HG02870 (cell line): ENCODE results near the gene FOXO1.
A peak's percentile ranks its signal among the peaks of the same experiment; 100 is the strongest.

ENCODE experiments used
- ATAC-seq: cut with Tn5 transposase; IDR thresholded peaks from one replicate; pipeline ENCODE4 v1.9.1; 2021; ENCODE audit warnings: mild to moderate bottlenecking, moderate library complexity; ENCODE audit not compliant: unreplicated experiment

Gene FOXO1

DNA sequence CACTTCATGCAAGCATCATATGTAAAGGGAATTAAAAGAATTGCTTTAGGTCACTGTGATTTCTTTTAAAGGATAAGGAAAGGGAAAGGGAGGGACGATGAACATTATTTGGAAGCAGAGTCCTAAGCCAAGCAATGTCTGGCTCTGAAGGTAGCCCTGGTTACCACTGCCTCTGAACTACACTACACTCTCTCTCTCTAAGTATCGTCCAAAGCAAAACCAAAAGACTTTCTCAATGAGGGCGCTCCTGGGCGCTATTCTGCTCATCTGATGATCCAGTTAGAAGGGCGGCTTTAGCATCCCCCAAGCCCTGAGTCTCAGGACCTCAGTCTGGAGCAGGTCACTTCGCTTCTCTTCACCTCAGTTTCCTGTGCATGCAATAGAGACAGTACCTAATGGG, 26.2 kb downstream of the FOXO1 start:
- no peak for ATAC-seq

DNA sequence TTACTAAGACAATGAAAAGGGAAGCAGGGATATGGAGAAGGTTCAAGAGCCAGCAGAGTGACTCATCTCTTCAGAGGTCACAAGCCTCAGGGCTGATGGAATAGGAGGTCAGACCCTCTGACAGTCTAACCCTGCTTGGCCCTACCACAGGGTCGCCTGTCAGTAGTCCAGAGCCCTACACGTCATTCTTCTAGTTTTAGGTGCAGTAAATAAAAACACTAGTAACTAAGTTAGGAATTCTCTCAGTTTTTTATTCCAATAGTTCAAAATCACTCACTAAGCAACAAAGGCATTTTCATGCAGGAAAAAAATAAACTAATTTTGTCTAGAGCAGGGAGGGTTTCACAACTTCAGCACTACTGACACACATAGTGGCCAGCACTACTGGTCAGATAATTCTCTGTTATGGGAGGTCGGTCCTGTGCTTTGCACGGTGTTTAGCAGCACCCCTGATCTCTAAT, 27.2 kb downstream of the FOXO1 start:
- ATAC-seq = no peak

DNA sequence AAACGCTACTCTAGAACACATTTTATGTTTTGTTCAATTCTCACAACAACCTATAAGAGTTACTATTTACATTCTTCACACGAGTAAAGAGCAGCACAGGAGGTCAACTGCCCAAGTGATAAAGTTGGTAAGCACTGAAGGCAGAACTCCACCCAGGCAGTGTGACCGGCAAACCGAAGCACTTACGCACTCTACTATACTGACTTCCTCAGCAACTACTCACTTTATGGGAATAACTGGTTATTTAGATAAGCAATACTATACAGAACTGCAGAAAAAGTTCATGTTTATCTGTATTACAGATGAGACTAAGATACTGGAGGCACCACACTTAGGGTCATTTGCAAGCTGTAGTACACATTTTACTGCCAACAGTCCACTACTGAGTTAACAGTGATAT, 28.8 kb downstream of the FOXO1 start:
- ATAC-seq = no peak

DNA sequence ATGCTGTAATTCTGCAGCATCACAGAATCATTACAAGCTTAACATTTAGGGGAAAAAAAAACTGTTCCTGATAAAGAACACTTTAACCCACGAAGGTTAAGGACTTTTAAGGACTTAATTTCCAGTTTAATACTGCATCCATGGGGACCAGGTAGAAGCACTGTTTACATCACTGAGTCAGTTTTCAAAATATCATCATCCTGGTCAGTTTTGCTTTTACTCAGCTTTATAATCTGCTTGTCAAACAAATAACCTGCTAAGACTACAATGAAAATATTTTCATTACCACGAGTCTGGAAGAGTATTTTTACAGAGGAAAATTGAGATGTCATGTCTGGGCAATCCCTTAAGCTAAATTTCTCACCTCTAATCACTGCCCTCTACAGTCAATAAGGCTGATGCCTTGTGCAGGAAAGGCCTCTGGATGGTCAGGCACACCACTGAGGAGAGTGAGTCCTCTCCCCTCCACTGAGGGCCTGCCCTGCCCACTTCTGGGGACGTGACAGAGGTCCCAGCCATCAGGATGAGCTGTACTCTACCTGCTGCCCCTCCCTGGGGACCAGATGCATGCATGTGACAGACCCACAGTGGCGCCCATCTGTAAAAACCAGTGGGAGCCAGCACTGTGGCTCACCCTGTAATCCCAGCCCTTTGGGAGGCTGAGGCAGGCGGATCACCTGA, 31.0 kb downstream of the FOXO1 start:
- ATAC-seq = no peak

DNA sequence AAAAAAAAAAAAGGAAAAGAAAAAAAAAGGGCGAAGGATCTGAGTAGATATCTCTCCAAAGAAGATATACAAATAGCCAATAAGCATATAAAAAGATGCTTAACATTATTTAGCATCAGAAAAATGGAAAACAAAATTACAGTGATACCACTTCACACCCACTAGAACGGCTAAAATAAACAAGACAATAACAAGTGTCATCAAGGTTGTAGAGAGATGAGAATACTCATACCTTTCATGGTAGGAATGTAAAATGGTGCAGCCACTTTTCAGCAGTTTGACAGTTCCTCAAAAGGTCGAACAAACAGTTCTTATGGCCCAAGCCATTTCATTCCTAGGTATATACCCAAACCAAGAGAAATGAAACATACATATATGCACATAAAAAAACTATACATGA, 33.5 kb downstream of the FOXO1 start:
- no peak for ATAC-seq

DNA sequence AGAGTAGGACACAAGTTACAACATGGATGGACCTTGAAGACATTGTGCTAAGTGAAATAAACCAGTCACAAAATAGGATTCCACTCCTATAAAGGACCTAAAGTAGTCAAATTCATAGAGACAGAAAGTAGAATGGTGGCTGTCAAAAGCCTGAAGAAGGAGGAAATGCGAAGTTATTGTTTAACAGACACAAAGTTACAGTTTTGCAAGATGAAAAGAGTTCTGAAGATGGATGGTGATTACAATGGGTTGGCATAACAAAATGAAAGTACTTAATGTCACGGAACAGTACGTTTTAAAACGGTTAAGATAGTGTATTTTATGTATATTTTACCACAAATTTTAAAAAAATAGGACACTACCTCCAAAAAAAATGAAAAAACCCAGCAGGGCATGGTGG, 34.8 kb downstream of the FOXO1 start:
- no peak for ATAC-seq

DNA sequence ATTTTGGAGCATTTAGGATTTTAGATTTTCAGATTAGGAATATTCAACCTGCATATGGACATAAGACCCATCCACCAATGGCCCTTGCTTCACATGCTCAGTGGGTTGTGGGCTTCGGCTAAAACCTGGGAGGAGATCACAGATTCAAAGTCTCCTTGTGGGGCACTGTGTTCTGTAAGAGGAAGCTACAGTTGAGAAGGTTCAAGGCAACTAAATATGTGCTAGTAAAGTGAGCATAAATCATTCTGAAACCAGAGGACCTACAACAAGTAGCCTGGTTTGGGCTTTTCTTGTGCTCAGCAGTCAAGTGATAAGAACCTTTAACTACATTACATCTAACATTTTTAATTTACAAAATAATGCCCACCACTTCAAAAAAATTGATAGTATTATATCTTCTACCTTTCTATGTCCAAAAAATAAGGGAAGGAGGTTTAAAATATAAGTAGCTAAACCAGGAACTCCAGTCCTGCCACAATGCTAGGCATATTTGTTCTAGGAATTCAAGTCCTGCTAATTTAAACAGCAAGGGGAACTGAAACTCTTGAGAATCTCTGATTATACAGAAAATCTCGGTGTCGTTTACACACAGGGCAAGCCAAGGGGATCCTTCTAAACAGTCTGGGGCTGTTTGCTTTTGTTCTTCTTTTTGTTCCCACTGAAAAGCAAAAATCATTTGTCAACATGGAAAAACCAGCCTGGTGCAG, 36.6 kb downstream of the FOXO1 start:
- peak; percentile 87 for ATAC-seq

DNA sequence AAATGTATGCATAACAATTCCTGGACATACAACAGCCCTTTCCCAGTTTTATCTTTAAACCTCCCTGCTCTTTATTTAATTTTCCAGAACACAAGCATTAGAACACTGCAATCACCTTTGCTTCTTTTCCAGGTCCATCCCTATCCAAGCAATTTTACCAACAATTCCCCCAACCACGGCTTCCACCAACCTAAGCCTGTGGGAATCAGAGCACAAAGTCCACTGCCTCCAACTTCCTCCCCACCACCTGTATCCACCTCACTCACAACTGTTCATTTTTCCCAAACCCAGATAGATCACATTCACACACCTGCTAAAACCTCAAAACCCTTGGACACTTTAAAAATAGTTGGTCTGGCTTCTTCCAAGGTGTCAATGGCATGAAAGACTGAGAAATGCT, 39.5 kb downstream of the FOXO1 start:
- ATAC-seq = no peak

DNA sequence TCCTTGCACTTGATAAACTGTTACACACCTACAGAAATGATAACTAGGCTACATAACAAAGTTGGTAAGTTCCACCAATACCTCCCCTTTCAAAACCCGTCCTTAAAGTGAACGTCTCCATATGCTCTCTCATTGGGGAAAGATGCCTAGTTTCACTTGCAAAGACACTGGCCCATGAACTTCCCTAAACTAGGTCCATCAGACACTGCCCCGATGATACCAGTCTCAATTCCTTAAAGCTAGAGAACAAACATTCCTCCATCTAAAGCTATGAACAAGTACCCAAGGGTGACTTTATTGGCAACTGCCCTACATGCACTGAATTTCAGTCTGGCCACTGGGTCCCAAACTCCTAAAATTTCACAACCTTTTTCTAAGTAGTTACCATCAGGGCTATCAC, 39.9 kb downstream of the FOXO1 start:
- ATAC-seq = no peak

DNA sequence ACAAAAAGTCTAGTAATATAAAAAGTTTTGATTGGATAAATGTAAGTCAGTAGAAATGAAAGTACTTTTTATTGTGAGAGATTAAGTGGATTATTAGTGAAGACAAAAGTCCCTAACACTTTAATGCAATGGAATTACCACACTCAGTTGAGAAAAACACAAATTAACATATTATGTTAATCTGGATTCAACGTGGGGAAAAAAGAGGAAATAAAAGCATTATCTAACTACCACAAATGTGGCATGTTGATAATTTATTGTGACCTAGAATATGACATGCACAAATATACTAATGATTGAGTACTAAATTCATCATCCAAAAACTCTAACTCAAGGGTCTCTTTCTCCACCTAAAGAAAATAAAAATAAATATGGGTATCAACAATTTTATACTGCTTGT, 41.5 kb downstream of the FOXO1 start:
- ATAC-seq = no peak

DNA sequence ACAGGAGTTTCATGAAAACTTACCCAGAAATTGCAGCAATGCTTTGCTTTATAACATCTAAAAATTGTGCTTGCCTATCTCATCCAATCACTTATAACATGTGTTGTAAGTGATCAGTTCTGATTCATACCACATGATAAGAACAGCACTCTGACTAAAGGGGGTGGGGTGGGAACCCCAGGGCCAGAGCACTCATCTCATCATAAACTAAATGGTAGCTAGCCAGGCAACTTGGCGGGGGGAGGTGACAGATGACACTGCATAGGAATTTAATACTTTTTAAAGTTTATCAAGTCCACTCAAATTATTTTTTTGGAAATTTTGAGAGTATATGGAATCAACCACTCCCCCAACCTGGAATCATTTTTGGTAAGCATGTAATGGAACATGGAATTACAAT, 42.1 kb downstream of the FOXO1 start:
- ATAC-seq = no peak

DNA sequence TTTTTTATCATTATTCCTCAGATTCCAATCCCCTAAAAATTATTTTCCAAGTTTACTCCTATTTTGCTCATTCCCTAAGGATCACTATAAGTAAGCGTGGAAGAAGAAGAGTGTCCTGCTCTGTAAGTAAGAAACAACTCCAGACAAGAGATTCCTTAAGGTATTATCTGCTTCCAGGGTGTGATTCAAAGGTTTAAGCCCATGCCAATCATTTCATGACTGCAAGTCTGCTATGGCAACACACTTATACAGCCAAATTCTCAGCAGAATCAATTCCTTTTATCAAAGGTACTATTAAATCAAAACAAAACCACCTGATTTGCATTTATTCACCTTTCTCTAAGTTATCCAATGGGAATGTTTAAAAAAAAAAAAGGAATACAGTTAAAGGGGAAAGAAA, 43.7 kb downstream of the FOXO1 start:
- ATAC-seq = no peak

DNA sequence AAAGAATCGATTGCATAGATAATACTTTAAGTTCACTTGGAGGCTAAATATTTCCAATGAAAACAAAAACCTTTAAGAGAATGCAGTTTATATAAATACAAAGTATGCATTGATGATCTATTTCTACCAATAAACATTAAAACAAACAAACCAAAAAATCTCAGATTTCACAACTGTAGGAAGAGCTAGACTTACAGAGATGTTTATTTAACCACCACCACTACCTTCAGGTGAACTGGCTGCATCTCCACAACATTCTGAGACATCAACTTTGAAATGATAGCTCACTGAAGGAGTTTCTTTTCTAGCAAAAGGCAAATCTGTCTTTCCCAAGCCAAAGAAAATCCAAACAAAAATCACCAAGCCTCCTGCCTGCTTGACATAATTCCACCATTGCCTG, 44.2 kb downstream of the FOXO1 start:
- ATAC-seq = no peak

DNA sequence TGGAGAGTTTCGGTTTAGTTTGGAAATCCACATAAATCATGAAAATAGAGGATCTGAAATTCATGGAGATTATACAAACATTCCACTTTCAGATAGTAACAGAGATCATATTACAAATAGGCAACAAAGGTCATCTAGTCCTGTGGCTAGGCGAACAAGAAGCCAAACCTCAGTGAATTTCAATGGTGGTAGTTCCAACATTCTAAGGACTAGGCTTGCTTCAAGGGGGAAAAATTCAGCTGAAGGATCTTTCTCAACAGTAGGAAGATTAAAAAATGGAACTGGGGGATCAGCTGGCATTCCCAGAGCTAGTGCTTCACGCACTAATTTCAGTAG, 47.0 kb downstream of the FOXO1 start:
- ATAC-seq = no peak

DNA sequence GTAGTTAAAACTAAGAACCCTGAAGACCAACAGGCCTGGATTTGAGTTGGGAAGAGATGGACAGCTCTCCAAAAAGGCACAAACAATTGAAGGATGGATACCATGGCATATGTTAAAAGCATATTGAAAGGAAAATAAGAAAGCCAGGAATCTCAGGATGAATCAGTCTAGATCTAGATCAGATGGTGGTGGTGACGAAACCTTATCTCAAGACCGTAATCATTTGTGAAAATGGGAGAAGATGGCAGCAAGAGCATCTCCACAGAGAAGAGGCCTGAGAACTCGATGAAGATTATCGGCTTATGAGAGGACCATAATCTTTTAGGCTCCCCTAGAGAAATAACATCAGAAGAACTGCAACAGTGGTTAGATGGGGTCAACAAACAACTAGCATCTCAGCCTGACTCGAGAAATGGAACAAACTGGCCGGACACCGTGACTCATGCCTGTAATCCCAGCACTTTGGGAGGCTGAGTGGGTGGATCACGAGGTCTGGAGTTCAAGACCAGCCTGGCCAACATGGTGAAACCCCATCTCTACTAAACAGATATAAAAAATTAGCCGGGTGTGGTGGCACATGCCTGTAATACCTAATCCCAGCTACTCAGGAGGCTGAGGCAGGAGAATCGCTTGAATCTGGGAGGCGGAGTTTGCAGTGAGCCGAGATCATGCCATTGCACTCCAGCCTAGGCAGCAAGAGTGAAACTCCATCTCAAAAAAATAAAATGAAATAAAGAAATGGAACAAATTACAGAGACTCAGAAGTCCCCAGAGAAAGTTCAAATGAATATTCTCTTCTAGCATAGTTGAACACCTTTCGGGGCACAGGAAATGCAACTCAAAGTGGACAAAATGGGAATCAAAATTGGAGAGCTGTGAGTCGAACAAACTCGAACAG, 47.6 kb downstream of the FOXO1 start:
- no peak for ATAC-seq

DNA sequence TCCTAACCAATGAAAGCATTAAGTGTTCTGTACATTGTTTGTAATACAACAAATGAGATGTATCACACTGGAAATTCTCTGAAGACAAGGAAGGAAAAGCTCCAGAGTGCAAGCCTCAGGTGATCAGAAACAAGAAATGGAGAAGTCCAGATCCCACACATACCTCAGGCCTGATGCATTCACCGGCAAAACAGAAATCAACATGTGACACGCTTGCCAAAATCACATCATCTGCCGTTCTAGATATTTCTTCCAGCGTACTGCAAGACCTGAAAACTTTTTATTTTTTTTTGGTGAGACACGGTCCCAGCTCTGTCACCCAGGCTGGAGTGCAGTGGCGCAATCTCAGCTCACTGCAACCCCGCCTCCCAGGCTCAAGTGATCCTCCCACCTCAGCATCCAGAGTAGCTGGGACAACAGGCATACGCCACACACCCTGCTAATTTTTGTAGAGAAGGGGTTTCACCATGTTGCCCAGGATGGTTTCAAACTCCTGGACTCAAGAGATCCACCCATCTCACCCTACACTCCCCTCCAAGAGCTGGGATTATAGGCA, 48.6 kb downstream of the FOXO1 start:
- no peak for ATAC-seq

DNA sequence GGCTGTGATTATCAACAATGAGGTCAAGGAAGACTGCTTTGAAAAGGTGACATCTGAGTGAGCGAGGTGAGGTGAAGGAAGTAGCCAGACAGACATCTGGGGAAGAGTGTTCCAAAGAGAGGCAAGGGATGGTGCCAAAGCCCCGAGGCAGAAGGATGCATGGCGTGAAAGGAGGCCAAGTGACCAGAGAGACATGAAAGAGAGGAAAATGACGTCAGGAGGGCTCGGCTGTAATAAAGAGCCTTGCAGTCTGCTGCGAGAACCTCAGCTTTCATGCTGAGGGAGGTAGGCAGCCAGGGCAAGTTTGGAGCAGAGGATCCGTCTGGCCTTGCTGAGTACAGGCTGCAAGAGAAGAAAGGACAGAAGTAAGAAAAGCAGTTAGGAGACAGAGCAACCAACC, 50.8 kb downstream of the FOXO1 start:
- no peak for ATAC-seq

DNA sequence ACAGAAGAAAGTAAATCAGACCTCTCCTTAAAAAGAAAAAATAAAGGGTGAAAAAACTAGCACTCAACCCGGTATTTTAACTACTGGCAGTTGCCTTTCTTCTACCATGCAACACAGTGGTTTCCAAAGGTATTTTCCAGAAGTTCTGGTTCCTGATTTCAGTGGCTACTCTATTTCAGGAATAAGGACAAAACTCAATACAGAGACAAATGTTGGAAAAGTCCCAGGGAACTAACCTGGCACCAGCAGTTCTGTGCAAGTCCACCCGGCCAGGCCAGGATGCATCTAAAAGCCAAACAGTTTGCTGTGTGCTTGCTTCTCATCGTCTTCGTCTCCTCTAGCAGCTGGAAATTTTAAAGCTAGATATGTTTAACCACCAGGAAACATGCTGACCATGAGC, 52.5 kb downstream of the FOXO1 start:
- ATAC-seq = no peak

DNA sequence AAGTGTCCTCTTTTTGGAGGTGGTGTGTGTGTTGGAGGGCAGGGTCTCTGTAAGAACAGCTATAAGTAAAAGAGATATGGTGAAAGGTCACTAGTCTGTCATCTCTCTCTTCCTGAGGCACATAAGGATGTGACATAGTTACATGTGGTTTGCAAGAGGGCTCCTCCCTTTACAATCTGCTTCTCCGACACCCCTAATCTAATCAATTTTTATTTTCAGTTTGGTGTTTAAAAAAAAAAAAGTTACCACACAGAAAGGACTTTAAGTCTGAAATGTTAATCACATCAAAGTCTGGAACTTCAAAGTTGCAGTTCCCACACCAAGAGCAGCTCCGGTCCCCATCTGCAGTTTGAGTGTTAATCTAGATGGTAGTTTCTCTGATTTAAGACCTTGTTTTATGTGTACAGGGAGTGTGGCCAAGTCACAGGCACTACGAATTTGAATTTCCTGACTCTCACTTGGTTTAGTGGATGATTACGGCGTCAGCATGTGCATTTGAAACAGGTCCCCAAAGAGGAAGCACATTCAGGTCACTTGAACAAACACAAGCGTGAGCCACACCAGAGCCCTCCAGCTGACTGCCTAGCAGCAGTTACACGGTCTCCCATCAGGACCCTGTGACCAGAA, 53.1 kb downstream of the FOXO1 start:
- ATAC-seq = peak; percentile 86

DNA sequence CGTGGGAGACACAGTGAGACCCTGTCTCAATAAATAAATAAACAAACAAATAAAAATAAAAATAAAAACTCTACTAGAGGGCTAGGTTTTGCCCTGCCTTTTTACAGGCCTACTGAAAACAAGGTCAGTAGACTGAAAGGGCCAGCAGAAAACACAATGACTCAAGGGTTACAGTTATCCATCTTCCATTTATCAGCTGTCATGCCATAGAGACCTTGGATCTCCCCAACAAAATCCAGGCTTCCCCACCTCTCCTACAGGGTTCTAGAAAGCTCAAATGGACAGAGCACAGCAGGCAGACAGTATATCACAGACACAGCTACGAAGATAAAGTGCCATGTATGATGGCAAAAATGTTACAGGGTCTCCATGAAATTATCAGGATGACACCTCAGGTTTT, 54.4 kb downstream of the FOXO1 start:
- no peak for ATAC-seq

DNA sequence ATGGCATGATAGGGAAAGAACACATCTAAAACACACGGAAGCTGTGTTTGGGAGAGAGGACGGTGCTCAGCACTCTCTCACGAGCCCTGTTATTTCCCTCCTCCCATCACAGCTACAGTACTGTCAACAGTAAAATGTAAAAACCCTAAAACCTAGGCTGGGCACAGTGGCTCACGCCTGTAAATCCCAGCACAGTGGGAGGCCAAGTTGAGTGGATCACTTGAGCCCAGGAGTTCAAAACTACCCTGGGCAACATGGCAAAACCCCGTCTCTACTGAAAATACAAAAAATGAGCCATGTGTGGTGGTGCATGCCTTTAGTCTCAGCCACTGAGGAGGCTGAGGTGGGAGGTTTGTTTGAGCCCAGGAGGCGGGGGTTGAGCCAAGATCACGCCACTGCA, 54.8 kb downstream of the FOXO1 start:
- ATAC-seq = no peak
